Astrocyte of the spinal cord (primary cell): Measurements from ENCODE around the gene TBC1D14.

Experiments
- DNase-seq: peaks from one replicate; pipeline ENCODE4 v3.0.0; 2011; ENCODE audit warnings: low read depth, low spot score
- H3K4me3 ChIP-seq: 2 replicates; pipeline ENCODE4 v1.5.1; 2011; ENCODE audit warnings: low read depth, mild to moderate bottlenecking, low read length, moderate library complexity
- in situ Hi-C: cut with HindIII; loops from 2 replicates; pipeline ENCODE4 v1.10.0; 2017; ENCODE audit warnings: low sequenced_read_pairs
- TF ChIP-seq, protein P1 (sequence below): IDR thresholded peaks from 2 replicates; pipeline ENCODE4 v1.5.1; 2012; ENCODE audit warnings: low read depth, mild to moderate bottlenecking, low read length, inconsistent platforms

The TBC1D14 gene

DNA sequence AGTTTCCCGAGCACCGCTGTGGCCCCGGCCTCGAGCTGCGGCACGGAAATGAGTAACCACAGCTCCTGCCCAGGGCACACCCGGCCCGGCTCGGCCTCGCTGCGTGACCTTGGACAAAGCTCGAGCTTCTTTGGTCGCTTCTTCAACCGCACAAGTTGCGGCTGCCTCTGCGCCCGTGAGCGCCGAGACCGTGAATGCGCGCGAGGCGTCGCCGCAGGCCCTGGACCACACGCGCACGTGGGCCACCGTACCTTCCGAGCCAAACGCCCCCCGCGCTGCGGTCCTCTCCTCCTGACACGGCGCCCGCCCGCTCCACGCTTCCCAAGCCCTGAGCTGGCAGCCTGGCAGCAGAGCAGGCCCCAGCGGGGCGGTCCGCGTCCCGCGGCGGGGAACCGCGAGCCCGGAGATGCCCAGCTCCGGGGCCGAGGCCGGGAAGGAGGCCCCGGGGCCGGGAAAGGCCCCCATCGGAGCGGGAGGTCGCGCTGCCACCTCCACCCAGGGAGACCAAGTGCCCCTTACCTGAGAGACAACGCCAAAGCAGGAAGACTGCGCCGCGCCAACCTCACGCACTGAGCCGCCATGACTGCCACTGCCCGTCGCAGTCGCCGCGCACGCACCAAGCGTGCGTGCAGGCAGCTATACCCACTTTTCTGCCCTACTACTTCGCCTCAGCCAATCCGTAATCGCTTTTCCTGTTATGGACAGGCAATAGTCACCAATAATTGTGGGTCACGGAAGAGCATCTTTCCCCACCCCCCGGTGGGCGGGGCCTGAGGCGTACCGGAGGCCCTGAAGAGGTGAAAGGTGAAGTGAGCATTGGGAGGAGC is 158.0 kb downstream of the TBC1D14 start, which contains the start of gene GRPEL1:
GRPEL1 (minus strand) TSS at position 613 of the 827 bp plus-strand sequence; CDS start at position 581, 32 bp downstream.
- peak; percentile 100 for DNase-seq
- H3K4me3 ChIP-seq, result peak within 1 kb of the TSS; percentile 80
- TF ChIP-seq, protein P1, sequence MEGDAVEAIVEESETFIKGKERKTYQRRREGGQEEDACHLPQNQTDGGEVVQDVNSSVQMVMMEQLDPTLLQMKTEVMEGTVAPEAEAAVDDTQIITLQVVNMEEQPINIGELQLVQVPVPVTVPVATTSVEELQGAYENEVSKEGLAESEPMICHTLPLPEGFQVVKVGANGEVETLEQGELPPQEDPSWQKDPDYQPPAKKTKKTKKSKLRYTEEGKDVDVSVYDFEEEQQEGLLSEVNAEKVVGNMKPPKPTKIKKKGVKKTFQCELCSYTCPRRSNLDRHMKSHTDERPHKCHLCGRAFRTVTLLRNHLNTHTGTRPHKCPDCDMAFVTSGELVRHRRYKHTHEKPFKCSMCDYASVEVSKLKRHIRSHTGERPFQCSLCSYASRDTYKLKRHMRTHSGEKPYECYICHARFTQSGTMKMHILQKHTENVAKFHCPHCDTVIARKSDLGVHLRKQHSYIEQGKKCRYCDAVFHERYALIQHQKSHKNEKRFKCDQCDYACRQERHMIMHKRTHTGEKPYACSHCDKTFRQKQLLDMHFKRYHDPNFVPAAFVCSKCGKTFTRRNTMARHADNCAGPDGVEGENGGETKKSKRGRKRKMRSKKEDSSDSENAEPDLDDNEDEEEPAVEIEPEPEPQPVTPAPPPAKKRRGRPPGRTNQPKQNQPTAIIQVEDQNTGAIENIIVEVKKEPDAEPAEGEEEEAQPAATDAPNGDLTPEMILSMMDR, result peak; percentile 28
- in situ Hi-C loops, result no loop called here

DNA sequence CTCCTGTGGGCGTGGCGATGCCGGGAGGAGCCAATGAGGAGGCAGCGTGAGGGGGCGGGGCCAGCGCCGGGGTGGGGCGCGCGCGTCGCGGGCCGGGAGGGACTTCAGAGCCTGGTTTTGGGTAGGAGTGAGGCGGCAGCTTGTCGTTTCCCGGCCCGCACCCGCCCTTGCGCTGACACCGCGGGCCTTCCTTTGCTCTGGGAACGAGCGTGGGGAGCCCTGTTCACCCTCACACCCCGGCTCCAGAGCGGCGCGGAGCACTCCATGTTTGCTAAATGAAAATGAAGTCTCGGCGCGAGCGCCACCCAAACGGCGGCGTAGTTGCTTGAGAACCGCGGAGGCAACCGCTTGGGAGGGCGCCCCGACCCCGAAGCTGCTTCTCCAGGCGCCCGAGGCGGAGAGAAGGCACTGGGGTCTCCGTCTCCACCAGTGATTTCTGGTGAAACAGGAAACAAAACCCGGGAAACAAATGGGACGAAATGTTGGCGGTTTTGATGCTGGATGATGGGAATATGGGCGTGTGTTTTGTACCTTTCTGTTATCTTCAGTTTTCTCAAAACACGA is 158.7 kb downstream of the TBC1D14 start:
- in situ Hi-C loops, result no loop called here

DNA sequence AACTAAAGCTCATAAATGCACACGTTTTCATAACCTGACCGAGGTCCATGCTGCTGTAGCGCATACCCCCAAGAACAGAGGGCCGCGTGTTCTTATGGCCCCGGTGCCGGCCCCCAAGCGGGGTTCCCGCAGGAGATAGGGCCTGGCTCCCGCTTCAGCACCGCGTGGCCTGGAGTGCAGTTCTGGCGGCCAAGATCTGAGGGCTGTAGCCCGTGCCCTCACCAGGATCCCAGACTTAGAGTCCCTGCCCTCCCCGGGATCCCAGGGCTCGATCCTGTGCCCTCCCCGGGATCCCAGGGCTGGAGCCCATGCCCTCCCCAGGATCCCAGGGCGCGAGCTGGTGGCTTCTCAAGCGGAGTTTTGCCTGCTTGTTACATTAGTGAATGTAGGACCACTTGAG is 159.3 kb downstream of the TBC1D14 start:
- DNase-seq, result peak; percentile 9
- in situ Hi-C loops, result no loop called here
- TF ChIP-seq, protein P1, result no peak
- peak overlapping the region; percentile 80 for H3K4me3 ChIP-seq

More for the DNA sequence above, 158.7 kb downstream of the TBC1D14 start:
- TF ChIP-seq, protein P1, result peak; percentile 6
- H3K4me3 ChIP-seq, result peak overlapping the region; percentile 80
- no peak for DNase-seq

DNA sequence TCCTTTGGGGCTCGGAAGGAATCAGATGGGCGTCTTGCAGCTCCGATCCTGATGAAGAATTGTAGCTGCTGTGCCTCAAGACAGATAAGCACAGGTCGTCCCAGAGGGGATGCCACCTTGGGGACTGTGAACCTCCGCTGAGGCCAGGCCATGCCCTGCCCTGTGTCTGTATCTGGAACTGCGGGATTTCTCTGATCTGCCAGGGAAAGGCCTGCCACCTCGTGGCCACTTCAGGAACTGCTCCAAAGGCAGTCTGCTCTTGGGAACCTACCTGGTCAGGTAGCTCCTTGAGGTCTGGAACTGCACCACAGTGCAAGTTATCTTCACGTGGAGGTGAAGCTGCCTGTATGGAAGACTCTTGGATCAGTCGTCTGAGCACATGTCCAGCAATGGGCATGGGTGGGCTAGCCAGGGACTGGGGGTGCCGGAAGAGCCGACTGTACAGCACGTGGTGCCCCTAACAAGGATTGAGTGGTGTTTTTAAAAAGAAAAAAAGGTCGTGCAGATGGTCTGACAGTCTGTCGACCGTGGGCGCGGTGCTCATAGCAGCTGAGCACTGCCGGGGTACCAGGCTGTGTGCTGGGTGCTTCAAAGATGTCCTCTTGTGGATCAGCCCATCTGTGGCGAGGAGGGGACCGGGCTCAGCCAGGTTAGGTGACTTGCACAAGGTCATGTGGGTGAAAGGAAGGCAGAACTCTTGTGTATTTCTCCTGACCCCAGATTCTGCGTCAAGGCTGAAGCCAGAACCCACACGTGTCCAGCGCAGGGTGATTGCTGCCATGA is 161.3 kb downstream of the TBC1D14 start:
- in situ Hi-C loops, result no loop called here
- TF ChIP-seq, protein P1, result peak; percentile 99
- peak; percentile 64 for DNase-seq
- no peak overlapping the region for H3K4me3 ChIP-seq

DNA sequence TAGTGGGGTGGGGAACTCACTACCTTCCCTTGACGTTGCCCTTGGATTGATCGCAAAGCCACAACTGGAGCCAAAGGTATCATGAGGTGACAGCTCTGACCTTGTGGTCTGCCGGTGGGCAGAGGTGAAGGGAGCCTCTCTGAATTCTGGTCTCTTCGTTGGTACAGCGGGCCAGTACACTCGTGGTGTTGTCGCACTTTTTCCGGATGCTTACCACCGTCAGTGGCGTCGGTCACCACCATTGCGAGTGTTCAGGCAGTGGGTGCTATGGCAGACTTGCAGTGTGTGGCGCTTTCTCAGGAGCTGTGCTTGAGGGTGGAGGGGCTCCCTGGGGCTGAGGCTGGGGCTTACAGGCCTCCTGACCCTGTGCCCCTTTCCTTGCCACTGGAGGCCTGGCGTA is 163.4 kb downstream of the TBC1D14 start:
- DNase-seq, result no peak
- no peak overlapping the region for H3K4me3 ChIP-seq
- TF ChIP-seq, protein P1, result no peak
- in situ Hi-C loops, result no loop called here

DNA sequence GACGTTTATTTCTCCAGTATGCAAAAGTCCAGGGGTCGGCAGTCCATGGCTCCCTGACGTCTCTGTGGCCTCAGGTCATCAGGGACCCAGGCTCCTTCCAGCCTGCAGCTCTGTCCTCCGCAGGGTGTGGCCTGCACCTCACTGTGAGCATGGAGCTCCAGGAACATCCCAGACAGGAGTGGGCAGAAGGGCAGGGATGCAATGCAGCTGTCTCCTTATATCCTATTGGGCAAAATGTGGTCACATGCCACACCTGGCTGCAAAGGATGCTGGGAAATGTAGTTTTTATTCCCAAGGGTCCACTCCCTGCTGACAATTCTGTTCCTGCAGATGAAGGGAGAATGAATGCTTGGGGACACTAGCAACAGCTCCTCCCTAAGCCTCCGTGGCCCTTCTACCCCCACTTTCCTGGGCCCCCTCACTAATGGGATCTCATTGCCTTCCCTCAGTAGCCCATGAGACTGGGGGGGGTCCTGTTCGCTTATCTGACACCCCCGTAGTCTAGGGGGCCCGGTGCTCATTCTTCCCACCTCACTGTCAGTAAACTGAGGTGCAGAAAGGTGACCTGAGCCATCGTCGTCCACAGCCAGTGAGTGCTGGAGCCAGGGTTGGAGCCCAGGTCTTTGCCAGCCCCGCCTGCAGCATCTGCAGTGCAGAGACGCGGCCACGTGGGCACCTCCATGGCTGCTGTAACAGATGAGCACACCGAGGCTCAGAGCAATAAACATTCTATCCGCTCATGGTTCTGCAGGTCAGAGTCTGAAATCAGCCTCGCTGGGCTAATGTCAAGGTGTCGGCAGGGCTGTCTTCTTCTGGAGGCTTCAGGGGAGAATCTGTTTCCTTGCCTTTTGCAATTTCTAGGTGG is 164.1 kb downstream of the TBC1D14 start:
- H3K4me3 ChIP-seq, result no peak overlapping the region
- DNase-seq, result peak; percentile 30
- in situ Hi-C loops, result no loop called here
- TF ChIP-seq, protein P1, result no peak
